K562 (cell line): ENCODE data around the gene DLG4.
"Not testable (repeated sequence)": the region's sequence is repeated elsewhere in the genome, so short reads cannot be mapped to it uniquely, and the experiment has no call there.

ENCODE experiments used
- CBFB ChIP-seq: sonication (generic); formaldehyde crosslinking; IDR thresholded peaks from 2 replicates; pipeline ENCODE4 v1.4.0; 2020; ENCODE audit warnings: mild to moderate bottlenecking, missing genetic modification reagents
- FOXP1 ChIP-seq: sonication (generic); formaldehyde crosslinking; IDR thresholded peaks from 2 replicates; pipeline ENCODE4 v1.8.0; 2022; ENCODE audit warnings: mild to moderate bottlenecking, missing genetic modification reagents
- PCBP1 ChIP-seq: fragments of 200-400 bp; formaldehyde crosslinking; IDR thresholded peaks from 2 replicates; pipeline ENCODE4 v1.6.1; 2018; ENCODE audit warnings: mild to moderate bottlenecking, low read depth, low read length; ENCODE audit not compliant: poor library complexity, severe bottlenecking
- YY1 ChIP-seq, 3 experiments: IDR thresholded peaks; 2 replicates each; pipeline ENCODE4 v1.6.1; 2011; ENCODE audit warnings: low read length in 2 of 3, mild to moderate bottlenecking in 2 of 3, moderate library complexity in 2 of 3, borderline replicate concordance in 1 of 3, control low read depth in 1 of 3, low read depth in 1 of 3; ENCODE audit not compliant: insufficient read depth in 3 of 3, insufficient replicate concordance in 2 of 3, control insufficient read depth in 1 of 3, insufficient read length in 1 of 3; ENCODE audit errors: extremely low read depth in 1 of 3
- ZNF12 ChIP-seq: sonication (generic); formaldehyde crosslinking; IDR thresholded peaks from 2 replicates; pipeline ENCODE4 v1.4.0; 2020; ENCODE audit warnings: mild to moderate bottlenecking, missing genetic modification reagents
- ZNF146 ChIP-seq: IDR thresholded peaks from one replicate; pipeline ENCODE4 v1.6.1; 2018; ENCODE audit warnings: missing compliant biosample characterization; ENCODE audit not compliant: unreplicated experiment
- ZNF23 ChIP-seq: fragments of 250-450 bp; sonication (Bioruptor Pico); IDR thresholded peaks from 2 replicates; pipeline ENCODE4 v1.4.0; 2020; ENCODE audit warnings: mild to moderate bottlenecking
- ZNF707 ChIP-seq: fragments of 250-450 bp; sonication (Bioruptor Pico); conservative IDR thresholded peaks from 2 replicates; pipeline ENCODE4 v1.8.0; 2022; ENCODE audit warnings: inconsistent platforms, mild to moderate bottlenecking, moderate library complexity
- TF ChIP-seq, protein P1 (sequence below), 2 experiments: fragments of 450-650 bp; formaldehyde crosslinking in 1 of 2; IDR thresholded peaks; 2 replicates each; pipeline versions ENCODE4 v1.4.0 to v1.6.1; 2014 to 2020; ENCODE audit warnings: mild to moderate bottlenecking in 2 of 2, borderline replicate concordance in 1 of 2, low read depth in 1 of 2
- TF ChIP-seq, protein P2 (sequence below): IDR thresholded peaks from 3 replicates; pipeline ENCODE4 v1.6.1; 2011; ENCODE audit warnings: borderline replicate concordance, mild to moderate bottlenecking; ENCODE audit not compliant: insufficient read length, insufficient read depth
- TF ChIP-seq, protein P3 (sequence below), 3 experiments: IDR thresholded peaks in 2 of 3; conservative IDR thresholded peaks in 1 of 3; 2 replicates each; pipeline ENCODE4 v1.5.1; 2011 to 2012; ENCODE audit warnings: low read length in 3 of 3, mild to moderate bottlenecking in 3 of 3, control low read depth in 2 of 3, improper control_type of control experiment in 1 of 3, inconsistent platforms in 1 of 3, low read depth in 1 of 3, mixed read lengths in 1 of 3, moderate library complexity in 1 of 3; ENCODE audit not compliant: insufficient read depth in 2 of 3
- TF ChIP-seq, protein P4 (sequence below): fragments of 450-650 bp; formaldehyde crosslinking; IDR thresholded peaks from 2 replicates; pipeline ENCODE4 v1.4.0; 2020; ENCODE audit warnings: mild to moderate bottlenecking, mixed read lengths

DNA sequence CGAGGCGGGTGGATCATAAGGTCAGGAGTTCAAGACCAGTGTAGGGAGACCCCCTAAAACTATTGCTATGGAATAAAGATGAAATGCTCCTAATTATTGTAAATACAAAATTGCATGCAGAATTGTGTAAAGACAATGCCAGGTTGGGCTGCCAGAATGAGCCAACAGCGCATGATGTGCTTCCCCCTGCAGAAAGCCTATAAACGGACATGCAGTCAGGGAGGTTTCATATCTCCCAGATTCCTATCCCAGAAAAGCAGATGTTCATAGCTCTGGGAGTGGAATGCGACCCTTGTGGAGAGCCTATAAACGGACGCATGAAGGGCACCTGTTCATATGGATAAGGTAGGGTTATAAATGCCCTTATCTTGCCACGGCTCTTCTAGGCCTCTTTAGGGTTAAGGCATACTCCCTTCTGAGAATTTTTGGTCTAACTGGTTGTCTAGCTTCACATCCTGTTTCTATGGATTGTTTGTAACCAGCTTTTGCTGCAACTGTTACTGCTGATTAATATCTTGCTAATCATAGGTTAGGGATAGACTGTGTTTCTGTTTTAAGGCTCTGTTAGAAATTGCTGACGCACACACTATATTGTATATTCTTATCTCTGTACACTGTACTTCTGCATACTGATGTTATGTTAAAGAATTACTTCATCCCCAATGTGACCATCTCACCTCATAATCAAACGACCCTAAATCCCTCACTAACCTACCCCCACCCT lies 50.6 kb downstream of the DLG4 start:
- not testable (repeated sequence) for TF ChIP-seq ZNF12 (CRISPR knock-in tag); ZNF146 (CRISPR knock-in tag); ZNF23; ZNF707; CBFB (CRISPR knock-in tag); FOXP1 (CRISPR knock-in tag); PCBP1; YY1 (IDR thresholded peaks at IDR 0.05; ENCODE audit: borderline replicate concordance in 1 of 3, control insufficient read depth in 1 of 3, extremely low read depth in 1 of 3, insufficient read depth in 3 of 3, insufficient read length in 1 of 3, insufficient replicate concordance in 2 of 3, low read depth in 1 of 3, low read length in 2 of 3)
- TF ChIP-seq, protein P1, sequence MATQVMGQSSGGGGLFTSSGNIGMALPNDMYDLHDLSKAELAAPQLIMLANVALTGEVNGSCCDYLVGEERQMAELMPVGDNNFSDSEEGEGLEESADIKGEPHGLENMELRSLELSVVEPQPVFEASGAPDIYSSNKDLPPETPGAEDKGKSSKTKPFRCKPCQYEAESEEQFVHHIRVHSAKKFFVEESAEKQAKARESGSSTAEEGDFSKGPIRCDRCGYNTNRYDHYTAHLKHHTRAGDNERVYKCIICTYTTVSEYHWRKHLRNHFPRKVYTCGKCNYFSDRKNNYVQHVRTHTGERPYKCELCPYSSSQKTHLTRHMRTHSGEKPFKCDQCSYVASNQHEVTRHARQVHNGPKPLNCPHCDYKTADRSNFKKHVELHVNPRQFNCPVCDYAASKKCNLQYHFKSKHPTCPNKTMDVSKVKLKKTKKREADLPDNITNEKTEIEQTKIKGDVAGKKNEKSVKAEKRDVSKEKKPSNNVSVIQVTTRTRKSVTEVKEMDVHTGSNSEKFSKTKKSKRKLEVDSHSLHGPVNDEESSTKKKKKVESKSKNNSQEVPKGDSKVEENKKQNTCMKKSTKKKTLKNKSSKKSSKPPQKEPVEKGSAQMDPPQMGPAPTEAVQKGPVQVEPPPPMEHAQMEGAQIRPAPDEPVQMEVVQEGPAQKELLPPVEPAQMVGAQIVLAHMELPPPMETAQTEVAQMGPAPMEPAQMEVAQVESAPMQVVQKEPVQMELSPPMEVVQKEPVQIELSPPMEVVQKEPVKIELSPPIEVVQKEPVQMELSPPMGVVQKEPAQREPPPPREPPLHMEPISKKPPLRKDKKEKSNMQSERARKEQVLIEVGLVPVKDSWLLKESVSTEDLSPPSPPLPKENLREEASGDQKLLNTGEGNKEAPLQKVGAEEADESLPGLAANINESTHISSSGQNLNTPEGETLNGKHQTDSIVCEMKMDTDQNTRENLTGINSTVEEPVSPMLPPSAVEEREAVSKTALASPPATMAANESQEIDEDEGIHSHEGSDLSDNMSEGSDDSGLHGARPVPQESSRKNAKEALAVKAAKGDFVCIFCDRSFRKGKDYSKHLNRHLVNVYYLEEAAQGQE (IDR thresholded peaks at IDR 0.05; ENCODE audit: borderline replicate concordance) = not testable (repeated sequence)
- TF ChIP-seq, protein P1 (CRISPR knock-in tag; IDR thresholded peaks at IDR 0.05; ENCODE audit: low read depth) = not testable (repeated sequence)
- TF ChIP-seq, protein P2, sequence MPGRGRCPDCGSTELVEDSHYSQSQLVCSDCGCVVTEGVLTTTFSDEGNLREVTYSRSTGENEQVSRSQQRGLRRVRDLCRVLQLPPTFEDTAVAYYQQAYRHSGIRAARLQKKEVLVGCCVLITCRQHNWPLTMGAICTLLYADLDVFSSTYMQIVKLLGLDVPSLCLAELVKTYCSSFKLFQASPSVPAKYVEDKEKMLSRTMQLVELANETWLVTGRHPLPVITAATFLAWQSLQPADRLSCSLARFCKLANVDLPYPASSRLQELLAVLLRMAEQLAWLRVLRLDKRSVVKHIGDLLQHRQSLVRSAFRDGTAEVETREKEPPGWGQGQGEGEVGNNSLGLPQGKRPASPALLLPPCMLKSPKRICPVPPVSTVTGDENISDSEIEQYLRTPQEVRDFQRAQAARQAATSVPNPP = not testable (repeated sequence)
- TF ChIP-seq, protein P3, sequence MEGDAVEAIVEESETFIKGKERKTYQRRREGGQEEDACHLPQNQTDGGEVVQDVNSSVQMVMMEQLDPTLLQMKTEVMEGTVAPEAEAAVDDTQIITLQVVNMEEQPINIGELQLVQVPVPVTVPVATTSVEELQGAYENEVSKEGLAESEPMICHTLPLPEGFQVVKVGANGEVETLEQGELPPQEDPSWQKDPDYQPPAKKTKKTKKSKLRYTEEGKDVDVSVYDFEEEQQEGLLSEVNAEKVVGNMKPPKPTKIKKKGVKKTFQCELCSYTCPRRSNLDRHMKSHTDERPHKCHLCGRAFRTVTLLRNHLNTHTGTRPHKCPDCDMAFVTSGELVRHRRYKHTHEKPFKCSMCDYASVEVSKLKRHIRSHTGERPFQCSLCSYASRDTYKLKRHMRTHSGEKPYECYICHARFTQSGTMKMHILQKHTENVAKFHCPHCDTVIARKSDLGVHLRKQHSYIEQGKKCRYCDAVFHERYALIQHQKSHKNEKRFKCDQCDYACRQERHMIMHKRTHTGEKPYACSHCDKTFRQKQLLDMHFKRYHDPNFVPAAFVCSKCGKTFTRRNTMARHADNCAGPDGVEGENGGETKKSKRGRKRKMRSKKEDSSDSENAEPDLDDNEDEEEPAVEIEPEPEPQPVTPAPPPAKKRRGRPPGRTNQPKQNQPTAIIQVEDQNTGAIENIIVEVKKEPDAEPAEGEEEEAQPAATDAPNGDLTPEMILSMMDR (IDR thresholded peaks at IDR 0.05 in 2 of 3, conservative IDR thresholded peaks at IDR 0.05 in 1 of 3; ENCODE audit: insufficient read depth in 2 of 3, low read depth in 1 of 3, low read length in 3 of 3) = not testable (repeated sequence)
- TF ChIP-seq, protein P4, sequence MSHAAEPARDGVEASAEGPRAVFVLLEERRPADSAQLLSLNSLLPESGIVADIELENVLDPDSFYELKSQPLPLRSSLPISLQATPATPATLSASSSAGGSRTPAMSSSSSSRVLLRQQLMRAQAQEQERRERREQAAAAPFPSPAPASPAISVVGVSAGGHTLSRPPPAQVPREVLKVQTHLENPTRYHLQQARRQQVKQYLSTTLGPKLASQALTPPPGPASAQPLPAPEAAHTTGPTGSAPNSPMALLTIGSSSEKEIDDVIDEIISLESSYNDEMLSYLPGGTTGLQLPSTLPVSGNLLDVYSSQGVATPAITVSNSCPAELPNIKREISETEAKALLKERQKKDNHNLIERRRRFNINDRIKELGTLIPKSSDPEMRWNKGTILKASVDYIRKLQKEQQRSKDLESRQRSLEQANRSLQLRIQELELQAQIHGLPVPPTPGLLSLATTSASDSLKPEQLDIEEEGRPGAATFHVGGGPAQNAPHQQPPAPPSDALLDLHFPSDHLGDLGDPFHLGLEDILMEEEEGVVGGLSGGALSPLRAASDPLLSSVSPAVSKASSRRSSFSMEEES (CRISPR knock-in tag) = not testable (repeated sequence)
